HG03469 (cell line): ENCODE measurements around the gene ABI1.

Source experiments
- ATAC-seq: cut with Tn5 transposase; IDR thresholded peaks from one replicate; pipeline ENCODE4 v1.9.1; 2021; ENCODE audit warnings: mild to moderate bottlenecking, moderate library complexity, moderate number of reproducible peaks; ENCODE audit not compliant: unreplicated experiment

Gene ABI1

GRCh38 chr10:26723016-26723415, 137.7 kb downstream of the ABI1 start:
- no peak for ATAC-seq

GRCh38 chr10:26721561-26721960, 139.2 kb downstream of the ABI1 start:
- no peak for ATAC-seq

- no peak for ATAC-seq
Observed at GRCh38 chr10:26717476-26717875, 143.3 kb downstream of the ABI1 start.

- no peak for ATAC-seq
Observed at GRCh38 chr10:26715137-26715487, 145.6 kb downstream of the ABI1 start.

- ATAC-seq = no peak
Observed at GRCh38 chr10:26714415-26715136, 146.2 kb downstream of the ABI1 start.

GRCh38 chr10:26711324-26711723, 149.4 kb downstream of the ABI1 start:
- no peak for ATAC-seq

- ATAC-seq = no peak
Observed at GRCh38 chr10:26706936-26707335, 153.8 kb downstream of the ABI1 start.

GRCh38 chr10:26706206-26706605, 154.6 kb downstream of the ABI1 start:
- no peak for ATAC-seq

- no peak for ATAC-seq
Observed at GRCh38 chr10:26703974-26704373, 156.8 kb downstream of the ABI1 start.

- no peak for ATAC-seq
Observed at GRCh38 chr10:26703096-26703495, 157.7 kb downstream of the ABI1 start.

GRCh38 chr10:26700884-26701630, 159.7 kb downstream of the ABI1 start:
- no peak for ATAC-seq

- no peak for ATAC-seq
Observed at GRCh38 chr10:26699631-26700030, 161.1 kb downstream of the ABI1 start.

- ATAC-seq = no peak
Observed at GRCh38 chr10:26698909-26699308, 161.8 kb downstream of the ABI1 start.

GRCh38 chr10:26697922-26698608, 162.7 kb downstream of the ABI1 start:
- no peak for ATAC-seq

GRCh38 chr10:26697163-26697921, 163.4 kb downstream of the ABI1 start, which contains the start of gene PDSS1:
Gene PDSS1 (plus strand): TSS chr10:26697701. CDS start chr10:26697712, 11 bp downstream.
- ATAC-seq = peak; percentile 57

GRCh38 chr10:26696786-26697162, 164.0 kb downstream of the ABI1 start:
- ATAC-seq = no peak
